G401 (cell line): ENCODE measurements around the gene IRF2BPL. TPM values are rescaled to one million over a fixed set of nuclear protein-coding genes. Genes with fewer than 3 reads are reported as not detected.
A peak's percentile ranks its signal among the peaks of the same experiment; 100 is the strongest.

ENCODE experiments used
- DNase-seq: peaks from one replicate; pipeline ENCODE4 v3.0.0-alpha.2; 2015; ENCODE audit warnings: low spot score
- in situ Hi-C: cut with HindIII; loops from 2 replicates; pipeline ENCODE4 v1.10.0; 2016; ENCODE audit warnings: low sequenced_read_pairs, mixed read lengths
- total RNA-seq: library from RNA; depleted of rRNA; stranded (reverse); fragments of >200 nt; shearing (Covaris generic); gene quantifications from 2 replicates; pipeline ENCODE4 v1.2.3, GENCODE V29; 2014

IRF2BPL gene
- total RNA-seq, 1 experiment from 2014 or later = 59.4 TPM

DNA sequence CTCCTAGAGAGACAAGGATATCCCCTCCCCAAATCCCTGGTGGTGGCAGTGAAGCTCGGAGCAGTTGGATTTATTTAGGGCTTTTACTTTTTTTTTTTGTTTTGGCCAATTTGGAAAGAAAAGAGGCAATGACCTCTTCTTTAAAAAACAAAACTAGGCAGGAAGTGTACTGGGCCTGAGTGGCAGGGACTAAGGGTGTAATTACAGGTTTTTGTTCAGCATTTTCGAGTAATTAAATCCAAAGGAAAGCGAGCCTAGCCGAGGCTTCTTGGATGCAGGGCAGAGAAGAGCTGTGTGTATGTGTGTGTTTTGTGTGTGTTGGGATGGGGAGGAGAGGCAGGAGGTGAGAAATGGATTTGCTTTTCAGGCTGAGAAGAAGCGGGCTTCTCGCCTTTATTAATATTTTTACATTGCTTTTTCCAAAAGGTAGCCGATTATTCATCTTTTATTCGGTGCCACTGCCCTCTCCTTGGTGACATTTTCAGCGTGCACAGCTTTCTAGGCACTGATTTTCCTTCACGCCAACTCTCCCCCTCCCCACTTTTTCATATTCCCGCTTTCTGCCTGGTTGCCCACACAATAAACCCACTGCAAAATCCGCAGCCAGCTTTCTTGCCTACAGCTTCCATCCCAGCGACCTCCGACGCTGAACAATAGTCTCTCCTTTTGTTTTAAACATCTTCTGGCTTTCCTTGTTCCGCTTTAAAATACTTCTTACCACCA, 8.9 kb upstream of the IRF2BPL start:
- peak; percentile 50 for DNase-seq
- in situ Hi-C loops = no loop called here

DNA sequence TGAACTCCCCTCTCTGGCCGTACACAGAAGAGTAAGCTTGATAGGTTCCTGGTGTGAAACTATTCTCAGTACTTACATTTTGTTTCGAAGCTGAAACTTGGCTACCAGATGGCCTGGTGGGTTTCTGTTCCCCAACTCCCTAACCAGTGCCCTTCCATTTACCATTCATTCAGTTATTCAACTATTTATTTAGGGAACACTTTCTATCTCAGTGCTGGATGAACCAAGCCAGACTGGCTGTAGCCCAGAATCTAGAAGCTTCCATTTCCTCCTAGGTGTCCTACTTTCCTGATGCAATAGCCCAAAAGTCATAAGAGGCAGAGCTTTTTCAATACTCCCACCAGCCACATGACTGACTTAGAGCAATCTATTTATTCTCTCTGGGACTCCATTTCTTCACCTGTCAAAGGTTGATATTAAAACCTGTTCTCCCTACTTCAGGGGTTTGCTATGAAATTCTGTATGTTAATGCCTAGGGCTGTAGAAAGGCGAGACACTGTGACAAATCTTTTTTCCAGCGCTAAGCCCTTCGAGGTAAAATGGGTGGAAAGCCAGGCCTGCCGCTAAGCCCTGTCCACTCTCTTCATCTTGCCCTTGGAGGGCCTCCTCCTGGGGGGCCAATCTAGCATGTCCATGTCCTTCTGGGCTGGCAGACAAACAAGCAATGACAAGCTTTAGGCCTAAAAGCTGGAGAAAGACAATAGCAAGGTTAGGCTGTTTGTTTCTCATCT, 8.1 kb upstream of the IRF2BPL start:
- in situ Hi-C loops = no loop called here
- DNase-seq = peak; percentile 51

DNA sequence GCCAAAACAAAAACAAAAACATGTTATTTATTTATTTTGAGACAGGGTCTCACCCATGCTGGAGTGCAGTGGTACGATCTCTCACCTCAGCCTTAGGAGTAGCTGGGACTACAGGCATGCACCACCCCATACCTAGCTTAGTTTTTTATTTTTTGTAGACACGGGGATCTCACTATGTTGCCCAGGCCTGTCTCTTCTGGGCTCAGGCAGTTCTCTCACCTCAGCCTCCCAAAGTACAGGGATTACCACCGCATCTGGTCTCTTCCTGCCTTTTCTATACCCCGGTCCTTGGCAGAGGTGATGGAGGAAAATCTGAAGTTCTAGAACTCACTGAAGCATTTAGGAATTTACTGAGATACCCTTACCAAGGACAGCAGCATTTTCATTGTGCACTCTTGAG, 6.8 kb upstream of the IRF2BPL start:
- no peak for DNase-seq
- in situ Hi-C loops = no loop called here

GRCh38 chr14:77033622-77034589, 5.4 kb upstream of the IRF2BPL start:
- in situ Hi-C loops = no loop called here
- peak; percentile 82 for DNase-seq

- in situ Hi-C loops = no loop called here
- DNase-seq = peak; percentile 90
Observed at GRCh38 chr14:77032844-77033621, 4.5 kb upstream of the IRF2BPL start.

- in situ Hi-C loops = no loop called here
- DNase-seq = no peak
Observed at GRCh38 chr14:77032491-77032843, 4.0 kb upstream of the IRF2BPL start.

DNA sequence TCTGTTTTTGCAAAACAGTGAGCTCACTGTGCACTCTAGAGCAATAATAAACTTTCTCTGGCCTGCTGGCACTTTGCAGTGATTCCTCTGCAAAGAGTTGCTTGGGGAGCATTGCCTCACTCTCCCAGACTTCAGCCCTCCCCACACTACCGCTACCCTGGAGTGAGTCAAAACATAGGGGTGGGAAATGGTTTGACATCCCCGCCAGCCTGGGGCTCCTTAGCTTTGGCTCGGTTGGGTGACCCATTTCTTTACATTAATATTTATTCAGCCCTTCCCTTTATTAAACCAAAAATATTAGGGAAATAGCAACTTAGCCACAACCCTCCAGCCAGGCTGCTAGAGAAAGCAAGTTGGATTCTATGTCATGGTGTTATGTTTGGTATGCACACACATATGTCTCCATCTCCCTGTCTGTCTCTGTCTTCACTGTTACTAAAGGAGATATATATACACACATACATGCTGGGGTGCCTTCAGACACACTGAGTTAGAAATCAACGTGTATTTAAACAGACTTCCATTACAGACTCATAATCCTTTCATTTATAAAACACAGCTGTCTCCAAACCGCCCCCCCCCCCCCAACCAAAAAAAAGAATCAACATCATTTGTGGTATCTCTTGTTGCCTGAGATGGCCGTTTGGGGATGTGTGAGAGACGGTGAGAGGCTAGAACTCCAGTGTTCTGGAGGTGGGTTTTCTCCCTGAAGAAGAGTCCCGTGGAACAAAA, 3.4 kb upstream of the IRF2BPL start:
- in situ Hi-C loops = no loop called here
- no peak for DNase-seq

DNA sequence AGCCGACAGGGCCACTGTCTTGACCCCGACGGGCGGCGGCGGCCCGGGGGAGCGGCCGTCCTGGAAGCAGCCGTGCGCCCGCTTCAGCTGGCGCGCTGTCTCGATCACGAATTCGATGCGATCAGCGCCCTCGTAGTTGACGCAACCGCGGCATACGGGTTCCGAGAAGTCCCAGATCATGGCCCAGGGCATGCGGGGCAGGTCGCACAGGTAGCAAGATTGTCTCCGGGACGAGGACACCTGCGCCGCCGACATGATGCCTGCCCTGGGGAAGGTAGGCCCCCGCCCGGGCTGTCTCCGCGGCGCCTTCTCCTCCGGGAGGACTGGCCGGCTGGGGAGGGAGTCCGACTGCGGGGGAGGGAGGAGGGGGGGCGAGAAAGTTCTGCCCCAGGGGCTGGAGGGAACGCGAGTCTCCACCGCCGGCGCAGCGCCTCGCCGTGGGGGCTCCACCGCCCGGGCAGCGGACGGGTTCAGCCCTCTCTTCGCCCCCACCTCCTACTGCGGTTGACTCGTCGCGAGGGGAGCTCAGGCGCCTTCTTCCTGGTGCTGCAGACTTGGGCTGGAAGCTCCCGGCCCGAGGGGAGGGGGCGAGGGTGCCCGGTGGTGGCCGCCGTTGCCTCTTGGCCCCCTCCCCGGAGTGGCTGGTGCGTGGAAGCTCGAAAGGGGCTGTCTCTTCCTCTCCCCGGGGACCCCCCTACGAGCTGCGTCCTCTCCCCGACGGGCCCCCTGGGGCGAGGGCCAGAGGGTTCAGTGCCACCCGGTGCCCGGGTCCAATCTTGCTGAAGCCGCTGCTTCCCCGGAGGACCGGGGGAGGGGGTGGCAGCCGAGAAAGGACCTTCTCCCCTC, 747 bp downstream of the IRF2BPL start:
- DNase-seq = peak; percentile 59

GRCh38 chr14:77026930-77027537, 1.5 kb downstream of the IRF2BPL start:
- peak; percentile 43 for DNase-seq
- in situ Hi-C loops = no loop called here

More for the DNA sequence above, 747 bp downstream of the IRF2BPL start:
- in situ Hi-C loops = no loop called here

GRCh38 chr14:77026166-77026929, 2.2 kb downstream of the IRF2BPL start:
- peak; percentile 53 for DNase-seq
- in situ Hi-C loops = no loop called here

DNA sequence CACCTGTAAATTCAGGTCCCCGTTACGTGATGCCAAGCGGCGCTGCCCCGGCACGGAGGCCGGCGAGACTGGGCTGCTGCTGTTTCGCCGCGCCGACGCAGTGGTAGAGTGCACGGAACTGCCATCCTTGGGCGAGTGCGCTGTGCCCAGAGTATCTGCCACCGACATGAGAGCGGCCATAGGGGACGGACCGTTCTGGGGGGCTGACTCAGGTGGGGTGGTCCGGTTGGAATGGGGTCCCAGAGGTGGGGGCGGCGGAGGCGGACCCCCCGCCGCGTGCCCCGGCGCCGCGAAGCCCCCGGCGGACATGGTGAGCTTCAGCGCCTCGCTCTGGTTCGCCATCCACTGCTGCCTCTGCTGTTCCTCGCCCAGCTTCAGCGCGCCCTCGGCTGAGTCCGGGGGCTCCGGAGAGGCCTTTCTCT, 2.8 kb downstream of the IRF2BPL start:
- DNase-seq = peak; percentile 38
- in situ Hi-C loops = no loop called here

DNA sequence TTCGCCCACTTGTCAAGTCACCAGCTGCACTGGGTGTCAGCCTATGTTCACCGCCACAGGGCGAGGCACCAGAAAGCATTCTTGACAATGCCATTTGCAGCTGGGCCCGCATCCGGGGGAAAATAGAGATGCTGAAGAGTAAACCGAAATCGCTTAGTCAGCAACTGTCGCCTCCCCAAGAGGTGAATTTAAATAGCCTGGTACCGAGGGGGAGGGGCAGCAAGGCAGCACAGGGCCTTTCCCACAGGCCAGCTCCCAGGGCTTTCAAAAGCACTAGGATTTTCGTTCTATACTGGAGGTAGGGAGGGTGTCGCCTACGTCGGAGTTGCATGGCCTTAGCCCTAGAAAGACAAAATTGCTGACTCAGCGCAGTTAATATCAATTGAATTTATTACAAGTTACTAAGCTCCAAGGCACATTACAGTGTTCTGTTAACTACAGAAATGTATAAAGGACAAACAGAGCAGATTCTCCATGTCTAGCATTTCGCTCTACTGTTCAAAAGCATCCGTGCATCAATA, 4.3 kb downstream of the IRF2BPL start:
- DNase-seq = peak; percentile 62
- in situ Hi-C loops = no loop called here

- in situ Hi-C loops = no loop called here
Observed at GRCh38 chr14:77023001-77023996, 5.2 kb downstream of the IRF2BPL start.

DNA sequence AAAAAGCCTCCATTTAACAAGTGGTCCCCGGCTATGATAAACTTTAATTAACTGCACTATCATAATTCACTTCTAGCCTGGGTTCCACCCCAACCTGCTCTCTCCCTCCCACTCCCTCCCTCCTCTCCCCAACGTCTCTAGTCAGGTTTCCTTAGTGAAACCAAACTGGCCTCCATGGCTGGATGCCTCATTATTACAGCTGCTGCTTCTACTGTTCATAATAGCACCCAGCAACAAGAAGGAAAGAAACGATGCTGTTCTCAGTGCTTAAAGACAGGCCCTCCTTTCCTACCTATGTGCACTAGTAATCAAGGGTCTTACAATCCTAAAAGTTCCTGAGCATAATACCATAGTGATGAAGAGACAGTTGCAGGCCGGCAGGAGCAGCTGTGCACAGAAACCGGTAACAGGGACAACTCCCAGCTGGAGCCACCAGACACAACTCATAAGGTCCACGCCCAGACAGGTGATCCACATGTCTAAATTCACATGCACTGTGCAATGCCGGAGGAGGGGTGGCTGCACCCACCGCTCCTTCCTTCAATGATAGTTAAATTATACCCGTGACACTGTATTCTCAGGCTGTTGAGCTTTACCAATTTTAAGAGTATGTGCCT, 6.2 kb downstream of the IRF2BPL start:
- in situ Hi-C loops = no loop called here
- no peak for DNase-seq

More at GRCh38 chr14:77023001-77023996, 5.2 kb downstream of the IRF2BPL start:
- DNase-seq = peak; percentile 74
